HCT116 (cell line): ENCODE measurements around the gene SEMA4C. TPM values are rescaled to one million over a fixed set of nuclear protein-coding genes. Genes with fewer than 3 reads are reported as not detected.

Experiments used
- ATAC-seq: fragments of 200-7000 bp; cut with Tn5 transposase; 2 replicates; pipeline ENCODE4 v1.9.1; 2020; ENCODE audit warnings: mild to moderate bottlenecking, moderate library complexity
- BruUV-seq: library from RNA; stranded (reverse); fragments of 400-500 nt; replicated peaks from 2 replicates; lab custom pipeline; 2021; lab: Mats Ljungman, UMichigan
- CTCF ChIA-PET: fragments of 300-600 bp; sonication (Branson Sonifier 250); formaldehyde crosslinking; loops from one replicate; lab custom pipeline; 2021; ENCODE audit warnings: antibody characterized with exemption; lab: Charles Lee
- POLR2A ChIA-PET: fragments of 300-600, 350-600 bp; sonication (Branson Sonifier 250); formaldehyde crosslinking; loops from one replicate; lab custom pipeline; 2021; ENCODE audit warnings: antibody characterized with exemption; lab: Charles Lee
- RAD21 ChIA-PET, 2 experiments: fragments of 300-600 bp; sonication (Branson Sonifier 250); formaldehyde crosslinking; loops; one replicate each; lab custom pipeline; 2023; ENCODE audit warnings: low total read pairs in 2 of 2; ENCODE audit not compliant: uncharacterized antibody in 2 of 2, unreplicated experiment in 2 of 2, low non-redundant PET in 1 of 2; lab: Charles Lee
- DNase-seq: peaks from one replicate; pipeline ENCODE4 v3.0.0-alpha.2; 2010; ENCODE audit warnings: low read depth, low spot score
- H2AFZ ChIP-seq: fragments of 200-600 bp; shearing (Covaris generic), sonication (generic); 2 replicates; pipeline ENCODE4 v1.6.1; 2017; ENCODE audit warnings: low read depth, mixed run types, mixed read lengths, antibody characterized with exemption, low read length; ENCODE audit not compliant: poor library complexity, severe bottlenecking
- H3K27ac ChIP-seq: 2 replicates; pipeline ENCODE4 v1.5.1; 2012; ENCODE audit warnings: low read depth, low read length
- H3K27me3 ChIP-seq: fragments of 200-600 bp; sonication (generic); 2 replicates; pipeline ENCODE4 v1.6.1; 2016; ENCODE audit warnings: mixed run types, low read length, mixed read lengths; ENCODE audit not compliant: insufficient read depth
- H3K36me3 ChIP-seq, 2 experiments: fragments of 200-500 bp in 1 of 2; fragments of 200-600 bp in 1 of 2; sonication (Bioruptor generic) in 1 of 2; sonication (generic) in 1 of 2; 2 replicates each; pipeline versions ENCODE4 v1.5.1 to v1.6.1; 2014 to 2016; ENCODE audit warnings: low read length in 2 of 2, inconsistent platforms in 1 of 2, mixed read lengths in 1 of 2, mixed run types in 1 of 2; ENCODE audit not compliant: insufficient read depth in 2 of 2, control insufficient read depth in 1 of 2
- H3K4me1 ChIP-seq, 2 experiments: fragments of 200-600 bp in 1 of 2; sonication (generic) in 1 of 2; 2 replicates each; pipeline versions ENCODE4 v1.5.1 to v1.6.1; 2012 to 2017; ENCODE audit warnings: low read length in 2 of 2, inconsistent platforms in 1 of 2, mild to moderate bottlenecking in 1 of 2, mixed read lengths in 1 of 2, mixed run types in 1 of 2, moderate library complexity in 1 of 2; ENCODE audit not compliant: insufficient read depth in 2 of 2, control insufficient read depth in 1 of 2
- H3K4me2 ChIP-seq: fragments of 200-600 bp; sonication (generic); 2 replicates; pipeline ENCODE4 v1.6.1; 2017; ENCODE audit warnings: mixed run types, low read length, mixed read lengths
- H3K4me3 ChIP-seq, 2 experiments: fragments of 200-600 bp in 1 of 2; sonication (generic) in 1 of 2; replicated peaks in 1 of 2; 2 replicates each; pipeline ENCODE4 v1.5.1; 2011 to 2016; ENCODE audit warnings: low read length in 2 of 2, control low read depth in 1 of 2, low read depth in 1 of 2, mild to moderate bottlenecking in 1 of 2, mixed read lengths in 1 of 2, mixed run types in 1 of 2
- H3K79me2 ChIP-seq: fragments of 200-600 bp; sonication (generic); 2 replicates; pipeline ENCODE4 v1.6.1; 2017; ENCODE audit warnings: mild to moderate bottlenecking, mixed run types, low read length, moderate library complexity, mixed read lengths; ENCODE audit not compliant: insufficient read depth
- H3K9ac ChIP-seq: fragments of 200-600 bp; sonication (generic); 2 replicates; pipeline ENCODE4 v1.6.1; 2016; ENCODE audit warnings: low read length, mixed read lengths
- H3K9me2 ChIP-seq: fragments of 200-600 bp; sonication (generic), shearing (Covaris generic); 2 replicates; pipeline ENCODE4 v1.6.1; 2017; ENCODE audit warnings: mixed run types, mild to moderate bottlenecking, moderate library complexity; ENCODE audit not compliant: insufficient read depth
- H3K9me3 ChIP-seq, 2 experiments: fragments of 200-500 bp in 1 of 2; fragments of 200-600 bp in 1 of 2; sonication (Bioruptor generic) in 1 of 2; sonication (generic) in 1 of 2; 2 replicates each; pipeline ENCODE4 v1.6.1; 2014 to 2017; ENCODE audit warnings: low read length in 2 of 2, mixed read lengths in 2 of 2, inconsistent platforms in 1 of 2, low read depth in 1 of 2, mild to moderate bottlenecking in 1 of 2, mixed run types in 1 of 2, moderate library complexity in 1 of 2; ENCODE audit not compliant: control insufficient read depth in 1 of 2, insufficient read depth in 1 of 2
- H4K20me1 ChIP-seq: fragments of 200-600 bp; sonication (generic), shearing (Covaris generic); 2 replicates; pipeline ENCODE4 v1.6.1; 2017; ENCODE audit warnings: mixed run types, mild to moderate bottlenecking, moderate library complexity; ENCODE audit not compliant: insufficient read depth
- EZH2 ChIP-seq: fragments of 200-600 bp; sonication (generic); IDR thresholded peaks from 2 replicates; pipeline ENCODE4 v1.6.1; 2017; ENCODE audit warnings: antibody characterized with exemption, mixed run types
- JUND ChIP-seq: IDR thresholded peaks from 2 replicates; pipeline ENCODE4 v1.6.1; 2012
- POLR2A ChIP-seq: IDR thresholded peaks from 2 replicates; pipeline ENCODE4 v1.7.0; 2011; ENCODE audit warnings: borderline replicate concordance; ENCODE audit not compliant: insufficient read depth, insufficient read length; ENCODE audit errors: extremely low read depth
- SP1 ChIP-seq: IDR thresholded peaks from 2 replicates; pipeline ENCODE4 v1.6.1; 2012; ENCODE audit warnings: low read depth
- TCF7L2 ChIP-seq: IDR thresholded peaks from 2 replicates; pipeline ENCODE4 v1.7.0; 2011; ENCODE audit warnings: borderline replicate concordance, inconsistent platforms; ENCODE audit not compliant: insufficient read depth, insufficient read length; ENCODE audit errors: extremely low read depth
- YY1 ChIP-seq: IDR thresholded peaks from 2 replicates; pipeline ENCODE4 v1.6.1; 2011; ENCODE audit warnings: low read length, low read depth, moderate library complexity, mild to moderate bottlenecking; ENCODE audit not compliant: insufficient replicate concordance; ENCODE audit errors: extremely low read depth
- intact Hi-C: fragments of 100-400 bp; cut with micrococcal nuclease; formaldehyde crosslinking; loops from 2 replicates; pipeline ENCODE4 v1.10.0; 2022
- total RNA-seq: library from RNA; stranded (reverse); gene quantifications from one replicate; pipeline ENCODE4 v1.2.1, GENCODE V29; 2021; ENCODE audit not compliant: unreplicated experiment
- TF ChIP-seq, protein P1 (sequence below): IDR thresholded peaks from 2 replicates; pipeline ENCODE4 v1.6.1; 2011; ENCODE audit warnings: mild to moderate bottlenecking, low read length, moderate library complexity; ENCODE audit not compliant: insufficient replicate concordance; ENCODE audit errors: extremely low read depth

SEMA4C gene
- total RNA-seq, 1 experiment from 2014 or later: 25.4 TPM

DNA sequence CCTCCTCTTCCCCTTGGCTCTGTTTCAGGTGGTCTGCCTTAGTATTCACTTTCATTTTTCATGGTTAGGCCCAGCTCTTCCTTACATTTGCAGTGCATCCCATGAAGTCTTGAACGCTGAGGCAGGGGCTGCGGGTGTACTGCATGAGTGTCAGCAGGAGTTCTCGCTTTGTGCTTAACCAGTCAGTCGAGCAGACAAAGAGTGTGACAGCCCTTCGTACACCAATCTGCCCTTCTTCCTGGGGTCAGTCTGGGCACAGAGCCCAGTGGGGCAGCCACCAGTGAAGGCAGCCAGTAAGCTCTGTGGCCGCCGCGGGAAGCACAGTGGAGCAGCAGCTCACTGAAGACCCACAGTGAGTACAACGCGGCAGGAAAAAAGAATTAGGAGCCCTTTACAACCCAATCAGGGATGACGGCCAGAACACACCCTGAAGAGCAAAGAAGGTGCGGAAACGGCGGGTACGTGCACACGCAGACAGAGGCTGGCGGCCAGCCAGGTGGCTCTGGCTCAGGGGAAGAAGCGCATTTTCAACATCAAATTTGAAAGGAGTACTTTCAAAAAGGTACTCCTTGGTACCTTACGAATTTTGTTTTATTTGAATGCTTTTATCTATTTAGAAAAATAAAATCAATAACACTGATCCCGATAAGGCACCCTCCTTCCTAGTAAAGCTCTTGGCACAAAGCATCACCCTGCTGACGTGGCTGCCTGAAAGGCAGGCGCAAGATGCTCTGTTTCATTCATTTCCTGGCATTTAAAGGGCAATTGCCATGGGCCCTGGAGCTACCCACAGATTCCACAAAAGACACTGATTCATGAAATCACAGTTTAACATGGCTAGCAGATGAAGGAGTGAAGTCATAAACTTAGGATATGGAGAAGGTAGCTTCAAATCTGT is 47.0 kb upstream of the SEMA4C start:
- Histone ChIP-seq H3K9me3 (no peaks in the 10 kb centered on the region), H4K20me1 (no peaks in the 10 kb centered on the region), H3K4me1 (no peaks in the 10 kb centered on the region), H3K9me2 (no peaks in the 10 kb centered on the region), H3K4me3 (no peak overlapping the region), H3K79me2 (no peaks in the 10 kb centered on the region), H3K9ac (no peak overlapping the region), H2AFZ (no peak overlapping the region), H3K4me2 (no peak overlapping the region), H3K27ac (no peak overlapping the region), H3K27me3 (0 out of 2 replicates have a peak, but pooled peaks cover 5% of the 10 kb centered on the region), H3K36me3 (no peaks in the 10 kb centered on the region)
- no TSS peak for BruUV-seq
- ChIA-PET POLR2A (interaction anchor here (0.6 kb wide), 1 partner anchor 11 kb away, joined by 4 read pairs; no protein-coding TSS in a partner anchor), CTCF (no interaction called here), RAD21 (no interaction called here)
- DNase-seq: no peak
- no peak for ATAC-seq
- TF ChIP-seq, protein P1, sequence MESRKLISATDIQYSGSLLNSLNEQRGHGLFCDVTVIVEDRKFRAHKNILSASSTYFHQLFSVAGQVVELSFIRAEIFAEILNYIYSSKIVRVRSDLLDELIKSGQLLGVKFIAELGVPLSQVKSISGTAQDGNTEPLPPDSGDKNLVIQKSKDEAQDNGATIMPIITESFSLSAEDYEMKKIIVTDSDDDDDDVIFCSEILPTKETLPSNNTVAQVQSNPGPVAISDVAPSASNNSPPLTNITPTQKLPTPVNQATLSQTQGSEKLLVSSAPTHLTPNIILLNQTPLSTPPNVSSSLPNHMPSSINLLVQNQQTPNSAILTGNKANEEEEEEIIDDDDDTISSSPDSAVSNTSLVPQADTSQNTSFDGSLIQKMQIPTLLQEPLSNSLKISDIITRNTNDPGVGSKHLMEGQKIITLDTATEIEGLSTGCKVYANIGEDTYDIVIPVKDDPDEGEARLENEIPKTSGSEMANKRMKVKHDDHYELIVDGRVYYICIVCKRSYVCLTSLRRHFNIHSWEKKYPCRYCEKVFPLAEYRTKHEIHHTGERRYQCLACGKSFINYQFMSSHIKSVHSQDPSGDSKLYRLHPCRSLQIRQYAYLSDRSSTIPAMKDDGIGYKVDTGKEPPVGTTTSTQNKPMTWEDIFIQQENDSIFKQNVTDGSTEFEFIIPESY: no peak
- TF ChIP-seq TCF7L2 (no peak), POLR2A (no peak), SP1 (no peak), YY1 (no peak), EZH2 (no peak), JUND (no peak)
- intact Hi-C loops: no loop called here
